ENCODE data around the gene CLIP1. TPM values are rescaled to one million over a fixed set of nuclear protein-coding genes. Genes with fewer than 3 reads are reported as not detected.

The CLIP1 gene
- total RNA-seq, 1 donor from 2014 or later, result 55.8 TPM

DNA sequence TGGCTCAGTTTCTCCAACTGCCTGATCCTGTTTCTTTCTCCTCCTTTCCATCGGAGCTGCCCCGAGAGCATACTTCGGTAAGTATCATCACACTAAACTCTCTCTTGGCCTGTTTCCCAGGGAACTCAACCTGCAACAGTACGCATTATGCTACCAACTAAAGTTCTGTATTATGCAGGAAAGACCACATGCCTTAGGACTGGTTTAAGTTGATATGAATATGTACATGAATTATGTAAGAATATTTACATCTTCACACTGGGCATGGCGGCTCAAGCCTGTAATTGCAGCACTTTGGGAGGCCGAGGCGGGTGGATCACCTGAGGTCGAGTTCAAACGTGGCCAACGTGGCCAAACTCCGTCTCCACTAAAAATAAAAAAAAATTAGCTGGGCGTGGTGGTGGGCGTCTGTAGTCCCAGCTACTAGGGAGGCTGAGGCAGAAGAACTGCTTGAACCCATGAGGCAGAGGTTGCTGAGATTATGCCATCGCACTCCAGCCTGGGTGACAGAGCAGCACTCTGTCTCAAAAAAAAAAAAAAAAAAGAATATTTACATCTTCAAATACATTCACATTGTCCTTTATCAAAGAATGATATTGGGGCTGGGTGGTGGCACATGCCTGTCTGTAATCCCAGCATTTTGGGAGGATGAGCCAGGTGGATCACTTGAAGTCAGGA lies 124.3 kb downstream of the CLIP1 start:
- Mint-ChIP-seq H3K27me3 (ENCODE audit: low read depth) (no peaks in the 10 kb centered on the region), H3K36me3 (ENCODE audit: low read depth) (peaks cover 12% of the 10 kb centered on the region), H3K9me3 (no peaks in the 10 kb centered on the region), H3K27ac (ENCODE audit: unreplicated experiment) (no peak overlapping the region), H3K4me3 (no peak overlapping the region), H3K4me1 (no peaks in the 10 kb centered on the region)
- no peak for DNase-seq (ENCODE audit: low read depth, low spot score)
- TF ChIP-seq, protein P1, sequence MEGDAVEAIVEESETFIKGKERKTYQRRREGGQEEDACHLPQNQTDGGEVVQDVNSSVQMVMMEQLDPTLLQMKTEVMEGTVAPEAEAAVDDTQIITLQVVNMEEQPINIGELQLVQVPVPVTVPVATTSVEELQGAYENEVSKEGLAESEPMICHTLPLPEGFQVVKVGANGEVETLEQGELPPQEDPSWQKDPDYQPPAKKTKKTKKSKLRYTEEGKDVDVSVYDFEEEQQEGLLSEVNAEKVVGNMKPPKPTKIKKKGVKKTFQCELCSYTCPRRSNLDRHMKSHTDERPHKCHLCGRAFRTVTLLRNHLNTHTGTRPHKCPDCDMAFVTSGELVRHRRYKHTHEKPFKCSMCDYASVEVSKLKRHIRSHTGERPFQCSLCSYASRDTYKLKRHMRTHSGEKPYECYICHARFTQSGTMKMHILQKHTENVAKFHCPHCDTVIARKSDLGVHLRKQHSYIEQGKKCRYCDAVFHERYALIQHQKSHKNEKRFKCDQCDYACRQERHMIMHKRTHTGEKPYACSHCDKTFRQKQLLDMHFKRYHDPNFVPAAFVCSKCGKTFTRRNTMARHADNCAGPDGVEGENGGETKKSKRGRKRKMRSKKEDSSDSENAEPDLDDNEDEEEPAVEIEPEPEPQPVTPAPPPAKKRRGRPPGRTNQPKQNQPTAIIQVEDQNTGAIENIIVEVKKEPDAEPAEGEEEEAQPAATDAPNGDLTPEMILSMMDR (conservative IDR thresholded peaks at IDR 0.05), result no peak

GRCh38 chr12:122297494-122297893 lies 125.0 kb downstream of the CLIP1 start:
- H3K27ac Mint-ChIP-seq (ENCODE audit: unreplicated experiment), result no peak overlapping the region
- no peak for DNase-seq (ENCODE audit: low read depth, low spot score)
- H3K36me3 Mint-ChIP-seq (ENCODE audit: low read depth), result peaks cover 16% of the 10 kb centered on the region
- TF ChIP-seq, protein P1 (conservative IDR thresholded peaks at IDR 0.05), result no peak
- H3K4me1 Mint-ChIP-seq, result no peaks in the 10 kb centered on the region
- H3K9me3 Mint-ChIP-seq, result no peaks in the 10 kb centered on the region
- H3K27me3 Mint-ChIP-seq (ENCODE audit: low read depth), result no peaks in the 10 kb centered on the region
- no peak overlapping the region for H3K4me3 Mint-ChIP-seq

DNA sequence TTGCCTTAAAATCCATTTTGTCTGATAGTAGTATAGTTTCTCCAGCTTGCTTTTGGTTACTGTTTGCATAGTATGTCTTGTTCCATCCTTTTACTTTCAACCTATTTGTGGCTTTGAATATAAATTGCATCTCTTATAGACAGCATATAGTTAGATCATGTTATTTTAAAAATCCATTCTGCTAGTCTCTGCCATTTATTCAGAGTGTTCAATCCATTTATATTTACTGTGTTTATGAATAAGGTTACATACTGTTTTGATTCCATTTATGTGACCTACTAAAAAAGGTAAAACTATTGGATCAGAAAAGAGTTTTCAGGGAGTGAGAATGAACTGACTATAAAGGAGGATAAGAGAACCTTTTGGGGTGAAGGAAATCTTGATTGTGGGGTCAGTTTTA lies 126.6 kb downstream of the CLIP1 start:
- H3K27ac Mint-ChIP-seq (ENCODE audit: unreplicated experiment), result no peak overlapping the region
- no peaks in the 10 kb centered on the region for H3K9me3 Mint-ChIP-seq
- H3K4me1 Mint-ChIP-seq, result no peaks in the 10 kb centered on the region
- TF ChIP-seq, protein P1 (conservative IDR thresholded peaks at IDR 0.05), result no peak
- no peak overlapping the region for H3K4me3 Mint-ChIP-seq
- H3K36me3 Mint-ChIP-seq (ENCODE audit: low read depth), result peaks cover 13% of the 10 kb centered on the region
- no peaks in the 10 kb centered on the region for H3K27me3 Mint-ChIP-seq (ENCODE audit: low read depth)
- DNase-seq (ENCODE audit: low read depth, low spot score), result no peak

DNA sequence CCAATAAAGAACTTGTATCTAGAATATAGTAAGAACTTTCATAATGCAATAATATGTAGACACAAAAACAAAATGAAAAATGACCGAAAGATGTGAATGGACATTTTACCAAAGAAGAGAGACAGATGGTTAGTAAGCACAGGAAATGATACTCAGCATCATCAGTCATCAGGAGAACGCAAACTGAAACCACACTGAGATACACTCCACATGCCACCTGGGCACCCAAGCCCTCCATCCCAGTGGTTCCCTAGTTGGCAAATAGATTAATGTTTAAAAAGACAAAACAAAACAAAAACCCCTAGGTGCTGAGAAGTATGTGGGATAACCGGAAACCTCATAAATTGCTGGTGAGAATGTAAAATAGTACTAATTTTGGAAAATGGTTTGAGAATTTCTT lies 129.4 kb downstream of the CLIP1 start:
- no peak for DNase-seq (ENCODE audit: low read depth, low spot score)
- Mint-ChIP-seq H3K27ac (ENCODE audit: unreplicated experiment) (no peak overlapping the region), H3K4me1 (no peaks in the 10 kb centered on the region), H3K27me3 (ENCODE audit: low read depth) (no peaks in the 10 kb centered on the region), H3K36me3 (ENCODE audit: low read depth) (peaks cover 13% of the 10 kb centered on the region), H3K9me3 (no peaks in the 10 kb centered on the region), H3K4me3 (no peak overlapping the region)
- TF ChIP-seq, protein P1 (conservative IDR thresholded peaks at IDR 0.05), result no peak

DNA sequence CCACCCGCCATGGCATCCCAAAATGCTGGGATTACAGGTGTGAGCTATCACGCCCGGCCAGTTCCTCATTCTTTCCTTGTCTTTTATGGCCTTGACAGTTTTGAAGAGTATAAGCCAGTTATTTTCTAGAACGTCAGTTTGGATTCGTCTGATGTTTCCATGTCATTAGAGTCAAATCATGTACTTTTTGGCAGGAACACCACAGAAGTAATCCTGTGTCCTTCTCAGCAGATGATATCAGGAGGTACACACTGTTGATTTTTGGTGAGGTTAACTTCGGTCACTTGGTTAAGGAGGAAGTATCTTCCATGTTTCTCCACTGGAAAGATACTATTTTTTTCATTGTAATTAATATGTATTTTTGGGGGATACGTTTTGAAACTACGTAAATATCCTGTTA lies 131.0 kb downstream of the CLIP1 start:
- TF ChIP-seq, protein P1 (conservative IDR thresholded peaks at IDR 0.05), result no peak
- no peak overlapping the region for H3K4me3 Mint-ChIP-seq
- no peaks in the 10 kb centered on the region for H3K9me3 Mint-ChIP-seq
- no peaks in the 10 kb centered on the region for H3K27me3 Mint-ChIP-seq (ENCODE audit: low read depth)
- no peak for DNase-seq (ENCODE audit: low read depth, low spot score)
- H3K4me1 Mint-ChIP-seq, result no peaks in the 10 kb centered on the region
- H3K36me3 Mint-ChIP-seq (ENCODE audit: low read depth), result peaks cover 13% of the 10 kb centered on the region
- no peak overlapping the region for H3K27ac Mint-ChIP-seq (ENCODE audit: unreplicated experiment)

Data from neural crest cell (in vitro differentiated cells).